SW480 (cell line): ENCODE results near the gene NLGN1.

Experiments
- DNase-seq: peaks from one replicate; pipeline ENCODE4 v3.0.0-alpha.2; 2016; ENCODE audit warnings: low spot score

Gene NLGN1

GRCh38 chr3:173770011-173770410 is 372.5 kb downstream of the NLGN1 start:
- DNase-seq: no peak

GRCh38 chr3:173770796-173771573 is 373.4 kb downstream of the NLGN1 start:
- no peak for DNase-seq

GRCh38 chr3:173773800-173774199 is 376.3 kb downstream of the NLGN1 start:
- no peak for DNase-seq

- DNase-seq: no peak
These were observed 376.8 kb downstream of the NLGN1 start for GRCh38 chr3:173774294-173774693.

- DNase-seq: no peak
These were observed 380.7 kb downstream of the NLGN1 start for GRCh38 chr3:173778251-173778650.

- no peak for DNase-seq
These were observed 382.5 kb downstream of the NLGN1 start for GRCh38 chr3:173780067-173780466.

GRCh38 chr3:173785004-173785403 is 387.5 kb downstream of the NLGN1 start:
- no peak for DNase-seq

GRCh38 chr3:173789530-173790162 is 392.1 kb downstream of the NLGN1 start:
- no peak for DNase-seq

- DNase-seq: no peak
These were observed 396.4 kb downstream of the NLGN1 start for GRCh38 chr3:173793963-173794362.

- DNase-seq: no peak
These were observed 398.9 kb downstream of the NLGN1 start for GRCh38 chr3:173796405-173796804.

- no peak for DNase-seq
These were observed 399.3 kb downstream of the NLGN1 start for GRCh38 chr3:173796890-173797289.

- DNase-seq: no peak
These were observed 401.7 kb downstream of the NLGN1 start for GRCh38 chr3:173799060-173799816.

- no peak for DNase-seq
These were observed 402.6 kb downstream of the NLGN1 start for GRCh38 chr3:173800154-173800553.

GRCh38 chr3:173814809-173815208 is 417.3 kb downstream of the NLGN1 start:
- no peak for DNase-seq

GRCh38 chr3:173819368-173819767 is 421.8 kb downstream of the NLGN1 start:
- no peak for DNase-seq

- no peak for DNase-seq
These were observed 426.4 kb downstream of the NLGN1 start for GRCh38 chr3:173823911-173824460.

GRCh38 chr3:173825730-173826129 is 428.2 kb downstream of the NLGN1 start:
- DNase-seq: no peak

- DNase-seq: no peak
These were observed 428.9 kb downstream of the NLGN1 start for GRCh38 chr3:173826416-173826815.

GRCh38 chr3:173826901-173827609 is 429.5 kb downstream of the NLGN1 start:
- DNase-seq: no peak

- DNase-seq: no peak
These were observed 441.1 kb downstream of the NLGN1 start for GRCh38 chr3:173838644-173839043.

- DNase-seq: no peak
These were observed 442.3 kb downstream of the NLGN1 start for GRCh38 chr3:173839859-173840258.

- no peak for DNase-seq
These were observed 443.8 kb downstream of the NLGN1 start for GRCh38 chr3:173841334-173841733.
